MV-4-11 (cell line): Measurements from ENCODE around the gene DNAH12.
"Not testable (repeated sequence)": the region's sequence is repeated elsewhere in the genome, so short reads cannot be mapped to it uniquely, and the experiment has no call there.

Experiments
- DNase-seq: peaks from one replicate; lab custom pipeline; 2025; lab: John Stamatoyannopoulos, UW

Gene DNAH12

DNA sequence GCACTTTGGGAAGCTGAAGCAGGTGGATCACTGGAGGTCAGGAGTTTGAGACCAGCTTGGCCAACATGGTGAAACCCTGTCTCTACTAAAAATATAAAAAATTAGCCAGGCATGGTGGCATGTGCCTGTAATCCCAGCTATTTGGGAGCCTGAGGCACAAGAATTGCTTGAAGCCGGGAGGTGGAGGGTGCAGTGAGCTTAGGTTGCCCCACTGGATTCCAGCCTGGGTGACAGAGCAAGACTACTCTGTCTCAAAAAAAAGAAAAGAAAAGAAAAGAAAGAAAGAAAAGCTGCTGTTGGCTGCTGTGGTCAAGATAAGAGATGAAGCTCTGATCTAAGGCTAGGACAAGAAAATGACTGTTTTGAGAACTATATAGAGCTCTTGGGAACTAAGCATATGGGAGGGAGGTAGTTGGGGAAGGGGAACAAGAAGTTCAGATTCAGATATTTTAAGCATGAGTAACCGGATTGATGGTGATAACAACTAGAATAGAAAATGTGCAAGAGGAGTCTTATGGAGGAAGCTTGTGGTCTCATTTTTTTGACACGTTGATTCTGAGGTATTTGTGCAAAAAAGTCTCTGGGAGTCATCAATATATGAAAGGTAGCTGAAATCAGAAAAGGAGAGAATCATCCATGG lies 25.7 kb downstream of the DNAH12 start:
- no peak for DNase-seq

GRCh38 chr3:57512166-57512565 lies 32.0 kb downstream of the DNAH12 start:
- no peak for DNase-seq

- no peak for DNase-seq
Measured at GRCh38 chr3:57505901-57506300, 38.2 kb downstream of the DNAH12 start.

DNA sequence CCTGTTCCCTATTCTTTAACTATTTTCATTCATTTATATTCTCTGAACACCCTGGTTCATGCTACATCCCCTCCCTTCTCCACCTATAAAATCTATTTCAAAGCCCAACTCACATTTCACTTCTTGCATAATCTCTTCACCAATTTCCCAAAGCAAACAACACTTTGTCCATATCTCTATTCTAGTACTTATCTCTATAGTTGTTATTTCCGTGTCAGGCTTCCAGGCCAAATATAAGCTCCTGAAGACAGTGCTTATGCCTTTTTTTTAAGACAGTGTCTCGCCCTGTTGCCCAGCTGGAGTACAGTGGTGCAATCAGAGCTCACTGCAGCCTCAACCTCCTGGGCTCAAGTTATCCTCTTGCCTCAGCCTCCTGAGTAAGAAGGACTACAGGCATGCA lies 43.6 kb downstream of the DNAH12 start:
- DNase-seq: no peak

GRCh38 chr3:57497904-57498303 lies 46.2 kb downstream of the DNAH12 start:
- no peak for DNase-seq

DNA sequence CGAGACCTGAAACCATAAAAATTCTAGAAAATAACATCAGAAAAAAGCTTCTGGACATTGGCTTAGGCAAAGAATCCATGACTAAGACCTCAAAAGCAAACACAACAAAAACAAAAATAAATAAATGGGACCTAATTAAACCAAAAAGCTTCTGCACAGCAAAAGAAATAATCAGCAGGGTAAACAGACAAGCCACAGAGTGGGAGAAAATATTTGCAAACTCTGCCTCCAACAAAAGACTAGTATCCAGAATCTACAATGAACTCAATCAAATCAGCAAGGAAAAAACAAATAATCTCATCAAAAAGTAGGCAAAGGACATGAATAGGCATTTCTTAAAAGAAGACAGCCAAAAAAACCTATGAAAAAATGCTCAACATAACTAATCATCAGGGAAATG lies 59.6 kb downstream of the DNAH12 start:
- no peak for DNase-seq

GRCh38 chr3:57477193-57477592 lies 67.0 kb downstream of the DNAH12 start:
- not testable (repeated sequence) for DNase-seq

DNA sequence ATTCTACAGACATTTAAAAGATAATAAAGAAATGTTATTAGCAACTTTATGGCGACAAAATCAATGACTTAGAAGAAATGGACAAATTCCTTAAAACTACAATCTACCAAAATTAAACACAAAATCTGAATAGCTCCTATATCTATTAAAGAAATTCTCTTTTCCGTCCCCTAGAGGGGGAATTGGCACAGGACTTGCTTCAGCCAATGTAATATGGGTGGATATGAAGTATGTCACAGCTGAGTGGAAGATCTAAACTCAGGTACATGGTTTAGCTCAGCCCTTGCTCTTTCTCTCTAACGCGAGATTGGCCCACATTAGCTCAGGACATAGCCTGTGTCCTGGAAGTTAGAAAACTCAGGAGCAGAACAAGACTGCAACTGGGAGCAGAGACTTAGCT lies 79.3 kb downstream of the DNAH12 start:
- no peak for DNase-seq

- no peak for DNase-seq
Measured at GRCh38 chr3:57464011-57464410, 80.1 kb downstream of the DNAH12 start.

DNA sequence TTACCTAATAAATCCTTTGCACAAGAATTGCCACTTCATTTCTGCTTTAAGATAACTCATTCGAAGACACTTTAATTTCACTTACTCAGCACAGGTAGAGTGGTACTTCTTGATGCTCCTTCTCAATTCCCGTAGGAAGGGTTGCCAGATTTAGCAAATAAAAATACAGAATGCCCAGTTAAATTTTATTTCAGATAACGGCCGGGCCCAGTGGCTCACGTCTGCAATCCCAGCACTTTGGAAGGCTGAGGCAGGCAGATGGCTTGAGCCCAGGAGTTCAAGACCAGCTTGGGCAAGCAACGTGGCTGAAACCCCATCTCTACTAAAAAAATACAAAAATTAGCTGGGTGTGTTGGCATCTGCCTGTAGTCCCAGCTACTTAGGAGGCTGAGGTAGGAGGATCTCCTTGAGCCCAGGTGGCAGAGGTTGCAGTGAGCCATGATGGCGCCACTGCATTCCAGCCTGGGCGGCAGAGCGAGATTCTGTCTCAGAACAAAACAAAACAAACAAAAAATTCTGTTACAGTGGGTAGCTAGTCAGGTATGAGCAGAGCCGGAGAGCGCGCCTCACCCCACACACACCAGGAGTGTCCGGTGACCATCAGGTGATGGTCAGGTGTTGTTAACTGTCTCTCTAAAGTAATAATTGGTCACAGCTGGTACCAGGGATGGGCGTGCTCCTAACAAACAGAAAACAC lies 92.8 kb downstream of the DNAH12 start:
- DNase-seq: no peak

DNA sequence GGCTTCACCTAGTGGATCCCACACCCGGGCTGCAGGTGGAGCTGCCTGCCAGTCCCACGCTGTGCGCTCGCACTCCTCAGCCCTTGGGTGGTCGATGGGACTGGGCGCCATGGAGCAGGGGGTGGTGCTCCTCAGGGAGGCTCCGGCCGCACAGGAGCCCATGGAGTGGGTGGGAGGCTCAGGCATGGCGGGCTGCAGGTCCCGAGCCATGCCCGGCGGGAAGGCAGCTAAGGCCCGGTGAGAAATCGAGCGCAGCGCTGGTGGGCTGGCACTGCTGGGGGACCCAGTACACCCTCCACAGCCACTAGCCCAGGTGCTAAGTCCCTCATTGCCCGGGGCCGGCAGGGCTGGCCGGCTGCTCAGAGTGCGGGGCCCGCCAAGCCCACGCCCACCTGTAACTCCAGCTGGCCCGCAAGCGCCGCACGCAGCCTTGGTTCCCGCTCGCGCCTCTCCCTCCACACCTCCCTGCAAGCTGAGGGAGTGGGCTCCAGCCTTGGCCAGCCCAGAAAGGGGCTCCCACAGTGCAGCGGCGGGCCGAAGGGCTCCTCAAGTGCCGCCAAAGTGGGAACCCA lies 94.8 kb downstream of the DNAH12 start:
- not testable (repeated sequence) for DNase-seq

GRCh38 chr3:57448489-57448888 lies 95.7 kb downstream of the DNAH12 start:
- DNase-seq: not testable (repeated sequence)

- DNase-seq: no peak
Measured at GRCh38 chr3:57446318-57446841, 97.8 kb downstream of the DNAH12 start.

GRCh38 chr3:57444469-57444868 lies 99.7 kb downstream of the DNAH12 start:
- DNase-seq: no peak

GRCh38 chr3:57440144-57440543 lies 104.0 kb downstream of the DNAH12 start:
- not testable (repeated sequence) for DNase-seq

GRCh38 chr3:57438460-57438859 lies 105.7 kb downstream of the DNAH12 start:
- DNase-seq: not testable (repeated sequence)

DNA sequence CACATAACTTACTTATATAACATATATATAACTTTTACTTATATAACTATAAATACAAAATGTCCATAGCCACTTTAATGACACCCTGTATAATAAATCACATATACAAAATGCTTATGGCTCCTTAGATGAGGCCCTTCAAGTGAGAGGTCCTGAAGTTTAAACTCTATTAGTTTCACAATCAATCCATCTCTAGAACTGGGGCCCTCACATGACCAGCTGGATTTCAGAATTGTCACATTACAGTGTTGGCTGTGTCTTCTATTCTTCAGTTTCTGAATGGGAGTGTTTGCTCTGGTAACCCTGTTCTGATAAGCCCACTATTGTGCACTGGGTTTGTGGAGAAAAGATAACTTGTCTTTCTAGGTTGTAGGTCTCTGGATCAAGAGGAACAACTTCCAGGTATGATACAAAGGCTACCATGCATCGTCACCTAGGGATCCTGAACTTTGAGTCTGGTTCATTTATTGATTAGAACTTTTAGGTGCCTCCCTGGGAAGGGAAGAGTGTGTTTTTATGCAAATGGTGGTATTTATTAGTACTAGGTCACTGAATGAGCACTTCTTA lies 107.9 kb downstream of the DNAH12 start:
- no peak for DNase-seq

DNA sequence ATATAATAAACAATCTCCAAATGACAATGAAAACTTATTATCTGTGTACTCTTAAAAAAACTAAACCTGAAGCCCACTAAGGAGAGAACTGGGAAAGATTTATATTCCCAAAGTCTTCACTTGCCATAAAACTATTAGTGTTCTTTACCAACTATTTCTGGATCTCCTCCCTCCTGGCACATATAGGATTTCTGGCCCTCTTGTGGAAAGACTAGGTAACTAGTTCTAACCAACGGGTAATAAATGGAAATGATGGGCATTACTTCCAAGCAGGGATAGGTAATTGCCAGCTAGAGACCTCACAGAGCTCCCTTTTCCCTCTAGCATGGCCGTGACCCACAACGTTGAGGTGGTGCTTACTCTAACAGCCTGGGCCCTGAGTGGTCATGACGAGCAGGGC lies 110.1 kb downstream of the DNAH12 start:
- DNase-seq: no peak

DNA sequence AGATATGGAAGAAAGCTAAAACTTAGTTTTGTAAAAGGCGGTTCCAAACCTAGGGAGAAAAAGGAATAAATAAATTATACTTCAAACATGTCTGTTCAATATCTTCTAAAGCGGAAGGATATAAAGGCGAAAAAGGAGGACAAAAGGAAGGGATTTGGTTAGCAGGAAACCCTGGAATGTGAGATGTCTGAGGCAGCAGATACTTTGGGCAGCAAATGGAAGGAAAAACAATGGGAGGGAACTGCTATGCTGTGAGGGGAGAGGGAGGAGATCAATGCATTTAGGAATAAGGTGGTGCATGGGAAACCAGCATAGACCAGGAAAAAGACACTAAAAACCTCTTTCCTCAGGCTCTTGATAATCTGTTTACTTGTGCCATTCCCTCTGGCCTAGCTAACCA lies 120.8 kb downstream of the DNAH12 start:
- no peak for DNase-seq

DNA sequence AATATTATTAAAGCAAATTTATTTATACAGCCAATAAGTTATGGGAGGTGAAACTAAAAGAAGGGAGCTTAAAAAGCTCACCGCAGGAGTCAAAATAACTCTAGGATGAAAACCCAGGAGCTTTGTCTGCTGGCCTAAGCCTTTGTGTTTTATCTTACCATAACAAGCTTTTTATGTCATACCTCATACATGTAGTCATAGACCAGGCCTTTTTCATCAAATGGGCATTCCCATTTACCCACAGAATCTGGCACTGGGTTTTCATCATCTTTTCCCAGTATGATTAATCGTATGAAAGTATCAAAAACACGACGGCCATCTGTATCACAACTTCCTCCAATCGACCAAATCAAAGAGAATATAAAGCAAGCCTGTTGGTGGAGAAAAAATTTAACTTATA lies 122.8 kb downstream of the DNAH12 start:
- DNase-seq: no peak

GRCh38 chr3:57420001-57420400 lies 124.1 kb downstream of the DNAH12 start:
- DNase-seq: no peak

GRCh38 chr3:57411715-57412114 lies 132.4 kb downstream of the DNAH12 start:
- no peak for DNase-seq

- no peak for DNase-seq
Measured at GRCh38 chr3:57409471-57409870, 134.7 kb downstream of the DNAH12 start.
